G401 (cell line): ENCODE results near the gene BANK1. TPM values are rescaled to one million over a fixed set of nuclear protein-coding genes. Genes with fewer than 3 reads are reported as not detected.
A peak's percentile ranks its signal among the peaks of the same experiment; 100 is the strongest.

ENCODE experiments used
- DNase-seq: peaks from one replicate; pipeline ENCODE4 v3.0.0-alpha.2; 2015; ENCODE audit warnings: low spot score
- in situ Hi-C: cut with HindIII; loops from 2 replicates; pipeline ENCODE4 v1.10.0; 2016; ENCODE audit warnings: low sequenced_read_pairs, mixed read lengths
- total RNA-seq: library from RNA; depleted of rRNA; stranded (reverse); fragments of >200 nt; shearing (Covaris generic); gene quantifications from 2 replicates; pipeline ENCODE4 v1.2.3, GENCODE V29; 2014

The BANK1 gene
- total RNA-seq, 1 experiment from 2014 or later, result not detected

- in situ Hi-C loops, result no loop called here
- DNase-seq, result no peak
Observed at GRCh38 chr4:102061133-102061532, 270.6 kb downstream of the BANK1 start.

GRCh38 chr4:102064747-102065442, 274.4 kb downstream of the BANK1 start:
- in situ Hi-C loops, result no loop called here
- no peak for DNase-seq

- in situ Hi-C loops, result no loop called here
Observed at GRCh38 chr4:102076622-102077021, 286.1 kb downstream of the BANK1 start.

GRCh38 chr4:102080184-102080583, 289.7 kb downstream of the BANK1 start:
- DNase-seq, result no peak
- in situ Hi-C loops, result no loop called here

More at GRCh38 chr4:102076622-102077021, 286.1 kb downstream of the BANK1 start:
- no peak for DNase-seq

- no peak for DNase-seq
- in situ Hi-C loops, result no loop called here
Observed at GRCh38 chr4:102089850-102090621, 299.5 kb downstream of the BANK1 start.

GRCh38 chr4:102091656-102092055, 301.1 kb downstream of the BANK1 start:
- DNase-seq, result peak; percentile 61
- in situ Hi-C loops, result no loop called here

GRCh38 chr4:102094481-102094880, 304.0 kb downstream of the BANK1 start:
- no peak for DNase-seq

GRCh38 chr4:102103368-102103767, 312.8 kb downstream of the BANK1 start:
- DNase-seq, result no peak
- in situ Hi-C loops, result no loop called here

More at GRCh38 chr4:102094481-102094880, 304.0 kb downstream of the BANK1 start:
- in situ Hi-C loops, result no loop called here

GRCh38 chr4:102104278-102104677, 313.7 kb downstream of the BANK1 start:
- in situ Hi-C loops, result no loop called here
- DNase-seq, result no peak

- in situ Hi-C loops, result no loop called here
- DNase-seq, result no peak
Observed at GRCh38 chr4:102105983-102106382, 315.5 kb downstream of the BANK1 start.

GRCh38 chr4:102114118-102114630, 323.6 kb downstream of the BANK1 start:
- in situ Hi-C loops, result no loop called here
- peak; percentile 76 for DNase-seq

GRCh38 chr4:102116121-102116520, 325.6 kb downstream of the BANK1 start:
- in situ Hi-C loops, result no loop called here

GRCh38 chr4:102120846-102121245, 330.3 kb downstream of the BANK1 start:
- DNase-seq, result no peak
- in situ Hi-C loops, result no loop called here

More at GRCh38 chr4:102116121-102116520, 325.6 kb downstream of the BANK1 start:
- DNase-seq, result peak; percentile 97
